ENCODE measurements around the gene RANBP10. TPM values are rescaled to one million over a fixed set of nuclear protein-coding genes. Genes with fewer than 3 reads are reported as not detected.

The RANBP10 gene
- total and polyA plus RNA-seq, 10 of the 15 experiments (the other 5 are each of a cell fraction or from before 2014, with no cell fraction given): 1.2 to 20.4 (median 10.8) TPM

DNA sequence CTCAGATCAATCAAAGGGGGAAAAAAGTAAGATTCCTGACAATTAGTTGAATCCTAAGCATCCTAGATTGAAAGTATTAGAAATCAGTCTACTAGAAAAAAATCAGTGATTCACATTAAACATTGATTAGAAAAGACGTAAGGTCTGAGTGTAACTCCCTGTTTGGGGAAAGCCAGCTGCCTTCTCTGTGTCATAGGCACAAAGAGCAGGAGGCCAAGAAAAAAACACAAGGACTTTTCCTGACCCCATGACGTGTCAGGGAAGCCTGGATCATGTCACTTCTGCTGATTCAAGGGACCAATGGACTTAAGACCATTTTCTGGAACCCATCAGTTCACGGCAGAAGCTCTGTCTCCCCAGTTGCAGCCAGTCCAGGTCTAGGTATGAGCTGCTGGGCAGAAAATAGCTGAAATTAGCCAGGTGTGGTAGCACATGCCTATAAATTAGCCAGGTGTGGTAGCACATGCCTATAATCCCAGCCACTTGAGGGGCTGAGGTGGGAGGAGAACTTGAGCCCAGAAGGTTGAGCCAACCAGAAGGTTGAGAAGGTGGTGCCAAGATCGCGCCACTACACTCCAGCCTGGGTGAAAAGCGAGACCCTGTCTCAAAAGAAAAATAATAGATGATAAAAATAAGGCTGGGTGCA lies 35.9 kb downstream of the RANBP10 start:
- in situ Hi-C loops (cut with MboI): no loop called here
- DNase-seq (ENCODE audit: low read depth, low spot score) (no peak), ATAC-seq (no peak), FAIRE-seq (no peak)
- Histone ChIP-seq H3K27me3 (replicated peaks in 1 of 2; ENCODE audit: control insufficient read depth in 2 of 2, insufficient read depth in 2 of 2, low read length in 1 of 2) (no peaks in the 10 kb centered on the region), H3K36me3 (ENCODE audit: control insufficient read depth in 2 of 2, insufficient read depth in 2 of 2, low read length in 1 of 2) (peaks cover 17% of the 10 kb centered on the region in 2 experiments), H3K4me2 (ENCODE audit: control insufficient read depth, insufficient read depth) (no peak overlapping the region), H3K4me3 (no peak overlapping the region), H3K79me2 (ENCODE audit: control insufficient read depth, insufficient read depth, low read length) (peaks cover under 1% of the 10 kb centered on the region; the same call in 1 of the 2 replicates), H4K20me1 (ENCODE audit: control insufficient read depth, insufficient read depth) (0 out of 2 replicates have a peak, but pooled peaks cover 3% of the 10 kb centered on the region), H3K9me3 (replicated peaks; ENCODE audit: control insufficient read depth, insufficient read depth, low read length) (no peaks in the 10 kb centered on the region), H3K9ac (ENCODE audit: control insufficient read depth, insufficient read depth, low read length) (no peak overlapping the region), H3K4me1 (ENCODE audit: control insufficient read depth, insufficient read depth, low read length) (no peaks in the 10 kb centered on the region), H3K27ac (ENCODE audit: control insufficient read depth, insufficient read depth) (no peak overlapping the region), H2AFZ (ENCODE audit: control insufficient read depth, low read depth, low read length) (no peak overlapping the region)
- 96% methylated on average over 6 of the region's 6 CpGs for WGBS (ENCODE audit: insufficient coverage, insufficient replicate concordance, low lambda C conversion rate, missing lambda C conversion rate)
- TF ChIP-seq ZNF274 (IDR thresholded peaks at IDR 0.05; ENCODE audit: insufficient read depth, insufficient read length) (no peak), SPI1 (IDR thresholded peaks at IDR 0.05; ENCODE audit: borderline replicate concordance, insufficient read depth, low read depth, low read length) (no peak), BRCA1 (IDR thresholded peaks at IDR 0.05; ENCODE audit: low read depth, low read length) (no peak), MYC (IDR thresholded peaks at IDR 0.05; ENCODE audit: insufficient read depth, insufficient read length, insufficient replicate concordance, low read length, severe bottlenecking) (no peak)
- TF ChIP-seq, protein P1, sequence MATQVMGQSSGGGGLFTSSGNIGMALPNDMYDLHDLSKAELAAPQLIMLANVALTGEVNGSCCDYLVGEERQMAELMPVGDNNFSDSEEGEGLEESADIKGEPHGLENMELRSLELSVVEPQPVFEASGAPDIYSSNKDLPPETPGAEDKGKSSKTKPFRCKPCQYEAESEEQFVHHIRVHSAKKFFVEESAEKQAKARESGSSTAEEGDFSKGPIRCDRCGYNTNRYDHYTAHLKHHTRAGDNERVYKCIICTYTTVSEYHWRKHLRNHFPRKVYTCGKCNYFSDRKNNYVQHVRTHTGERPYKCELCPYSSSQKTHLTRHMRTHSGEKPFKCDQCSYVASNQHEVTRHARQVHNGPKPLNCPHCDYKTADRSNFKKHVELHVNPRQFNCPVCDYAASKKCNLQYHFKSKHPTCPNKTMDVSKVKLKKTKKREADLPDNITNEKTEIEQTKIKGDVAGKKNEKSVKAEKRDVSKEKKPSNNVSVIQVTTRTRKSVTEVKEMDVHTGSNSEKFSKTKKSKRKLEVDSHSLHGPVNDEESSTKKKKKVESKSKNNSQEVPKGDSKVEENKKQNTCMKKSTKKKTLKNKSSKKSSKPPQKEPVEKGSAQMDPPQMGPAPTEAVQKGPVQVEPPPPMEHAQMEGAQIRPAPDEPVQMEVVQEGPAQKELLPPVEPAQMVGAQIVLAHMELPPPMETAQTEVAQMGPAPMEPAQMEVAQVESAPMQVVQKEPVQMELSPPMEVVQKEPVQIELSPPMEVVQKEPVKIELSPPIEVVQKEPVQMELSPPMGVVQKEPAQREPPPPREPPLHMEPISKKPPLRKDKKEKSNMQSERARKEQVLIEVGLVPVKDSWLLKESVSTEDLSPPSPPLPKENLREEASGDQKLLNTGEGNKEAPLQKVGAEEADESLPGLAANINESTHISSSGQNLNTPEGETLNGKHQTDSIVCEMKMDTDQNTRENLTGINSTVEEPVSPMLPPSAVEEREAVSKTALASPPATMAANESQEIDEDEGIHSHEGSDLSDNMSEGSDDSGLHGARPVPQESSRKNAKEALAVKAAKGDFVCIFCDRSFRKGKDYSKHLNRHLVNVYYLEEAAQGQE (IDR thresholded peaks at IDR 0.05; ENCODE audit: low read depth, low read length): no peak
- TF ChIP-seq, protein P2, sequence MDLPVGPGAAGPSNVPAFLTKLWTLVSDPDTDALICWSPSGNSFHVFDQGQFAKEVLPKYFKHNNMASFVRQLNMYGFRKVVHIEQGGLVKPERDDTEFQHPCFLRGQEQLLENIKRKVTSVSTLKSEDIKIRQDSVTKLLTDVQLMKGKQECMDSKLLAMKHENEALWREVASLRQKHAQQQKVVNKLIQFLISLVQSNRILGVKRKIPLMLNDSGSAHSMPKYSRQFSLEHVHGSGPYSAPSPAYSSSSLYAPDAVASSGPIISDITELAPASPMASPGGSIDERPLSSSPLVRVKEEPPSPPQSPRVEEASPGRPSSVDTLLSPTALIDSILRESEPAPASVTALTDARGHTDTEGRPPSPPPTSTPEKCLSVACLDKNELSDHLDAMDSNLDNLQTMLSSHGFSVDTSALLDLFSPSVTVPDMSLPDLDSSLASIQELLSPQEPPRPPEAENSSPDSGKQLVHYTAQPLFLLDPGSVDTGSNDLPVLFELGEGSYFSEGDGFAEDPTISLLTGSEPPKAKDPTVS (IDR thresholded peaks at IDR 0.05; ENCODE audit: low read depth, low read length): no peak
- RAD21 ChIA-PET (ENCODE audit: unreplicated experiment): interaction anchor here (1.6 kb wide), 1 partner anchor 45 kb away, joined by 5 read pairs; no protein-coding TSS in a partner anchor
- CTCF ChIA-PET: interaction anchor here (0.7 kb wide), 1 partner anchor 449 kb away, joined by 3 read pairs; no protein-coding TSS in a partner anchor
- SMC1A ChIA-PET (ENCODE audit: uncharacterized antibody, unreplicated experiment): no interaction called here
- no TSS peak for BruUV-seq (replicated peaks)
- POLR2A ChIA-PET: interaction anchor here (1.3 kb wide), 1 partner anchor 11 kb away, joined by 3 read pairs; no protein-coding TSS in a partner anchor
- intact Hi-C loops (cut with micrococcal nuclease; ENCODE audit: unreplicated experiment): no loop called here
